ENCODE data around the gene RNF141. TPM values are rescaled to one million over a fixed set of nuclear protein-coding genes. Genes with fewer than 3 reads are reported as not detected.

RNF141 gene
- total and polyA plus RNA-seq, 2 donors, result 20.0 to 20.4 TPM

- H3K36me3 ChIP-seq (ENCODE audit: control insufficient read depth in 2 of 2, insufficient read depth in 2 of 2, low read length in 1 of 2), result peaks cover 13 to 39% of the 10 kb centered on the region in 2 donors
These were observed 20.4 kb downstream of the RNF141 start for GRCh38 chr11:10520562-10520961.

GRCh38 chr11:10519630-10520029, 21.4 kb downstream of the RNF141 start:
- H3K4me1 ChIP-seq (ENCODE audit: control insufficient read depth in 2 of 2, insufficient read depth in 2 of 2, low read length in 2 of 2), result peaks cover 11 to 12% of the 10 kb centered on the region in 2 donors
- 98% methylated on average over 2 of the region's 2 CpGs for WGBS
- DNase-seq (ENCODE audit: low read depth in 6 of 9, low spot score in 9 of 9), result no peak
- no peak overlapping the region for H3K4me3 ChIP-seq (ENCODE audit: low read length in 2 of 2)
- no peak overlapping the region for H3K27ac ChIP-seq (ENCODE audit: low read depth in 1 of 2, low read length in 1 of 2)
- no peaks in the 10 kb centered on the region for H3K9me3 ChIP-seq (ENCODE audit: control insufficient read depth in 2 of 2, insufficient read depth in 1 of 2, low read length in 1 of 2)
- no peaks in the 10 kb centered on the region for H3K27me3 ChIP-seq (ENCODE audit: control insufficient read depth in 2 of 2, insufficient read depth in 1 of 2, low read length in 1 of 2)
- peaks cover 16 to 36% of the 10 kb centered on the region in 2 donors for H3K36me3 ChIP-seq (ENCODE audit: control insufficient read depth in 2 of 2, insufficient read depth in 2 of 2, low read length in 1 of 2)

More at GRCh38 chr11:10520562-10520961, 20.4 kb downstream of the RNF141 start:
- Histone ChIP-seq H3K27ac (ENCODE audit: low read depth in 1 of 2, low read length in 1 of 2) (no peak overlapping the region), H3K27me3 (ENCODE audit: control insufficient read depth in 2 of 2, insufficient read depth in 1 of 2, low read length in 1 of 2) (no peaks in the 10 kb centered on the region), H3K4me1 (ENCODE audit: control insufficient read depth in 2 of 2, insufficient read depth in 2 of 2, low read length in 2 of 2) (peaks cover 11 to 12% of the 10 kb centered on the region in 2 donors), H3K4me3 (ENCODE audit: low read length in 2 of 2) (no peak overlapping the region), H3K9me3 (ENCODE audit: control insufficient read depth in 2 of 2, insufficient read depth in 1 of 2, low read length in 1 of 2) (no peaks in the 10 kb centered on the region)
- DNase-seq (ENCODE audit: low read depth in 6 of 9, low spot score in 9 of 9), result no peak
- WGBS, result 96% methylated on average over 2 of the region's 2 CpGs

GRCh38 chr11:10518891-10519290, 22.1 kb downstream of the RNF141 start:
- no peaks in the 10 kb centered on the region for H3K9me3 ChIP-seq (ENCODE audit: control insufficient read depth in 2 of 2, insufficient read depth in 1 of 2, low read length in 1 of 2)
- H3K4me1 ChIP-seq (ENCODE audit: control insufficient read depth in 2 of 2, insufficient read depth in 2 of 2, low read length in 2 of 2), result peaks cover 11 to 12% of the 10 kb centered on the region in 2 donors
- no peak overlapping the region for H3K27ac ChIP-seq (ENCODE audit: low read depth in 1 of 2, low read length in 1 of 2)
- WGBS, result 98% methylated on average over 2 of the region's 2 CpGs
- no peaks in the 10 kb centered on the region for H3K27me3 ChIP-seq (ENCODE audit: control insufficient read depth in 2 of 2, insufficient read depth in 1 of 2, low read length in 1 of 2)
- no peak for DNase-seq (ENCODE audit: low read depth in 6 of 9, low spot score in 9 of 9)
- peaks cover 17 to 31% of the 10 kb centered on the region in 2 donors for H3K36me3 ChIP-seq (ENCODE audit: control insufficient read depth in 2 of 2, insufficient read depth in 2 of 2, low read length in 1 of 2)
- no peak overlapping the region for H3K4me3 ChIP-seq (ENCODE audit: low read length in 2 of 2)

GRCh38 chr11:10518123-10518522, 22.9 kb downstream of the RNF141 start:
- no peak for DNase-seq (ENCODE audit: low read depth in 6 of 9, low spot score in 9 of 9)
- Histone ChIP-seq H3K4me3 (ENCODE audit: low read length in 2 of 2) (no peak overlapping the region), H3K27ac (ENCODE audit: low read depth in 1 of 2, low read length in 1 of 2) (no peak overlapping the region), H3K4me1 (ENCODE audit: control insufficient read depth in 2 of 2, insufficient read depth in 2 of 2, low read length in 2 of 2) (peaks cover 10 to 12% of the 10 kb centered on the region in 2 donors), H3K27me3 (ENCODE audit: control insufficient read depth in 2 of 2, insufficient read depth in 1 of 2, low read length in 1 of 2) (no peaks in the 10 kb centered on the region), H3K36me3 (ENCODE audit: control insufficient read depth in 2 of 2, insufficient read depth in 2 of 2, low read length in 1 of 2) (peaks cover 17 to 31% of the 10 kb centered on the region in 2 donors), H3K9me3 (ENCODE audit: control insufficient read depth in 2 of 2, insufficient read depth in 1 of 2, low read length in 1 of 2) (no peaks in the 10 kb centered on the region)

- Histone ChIP-seq H3K4me3 (ENCODE audit: low read length in 2 of 2) (no peak overlapping the region), H3K27ac (ENCODE audit: low read depth in 1 of 2, low read length in 1 of 2) (no peak overlapping the region), H3K4me1 (ENCODE audit: control insufficient read depth in 2 of 2, insufficient read depth in 2 of 2, low read length in 2 of 2) (no peaks in the 10 kb centered on the region), H3K36me3 (ENCODE audit: control insufficient read depth in 2 of 2, insufficient read depth in 2 of 2, low read length in 1 of 2) (peaks cover 23 to 27% of the 10 kb centered on the region in 2 donors), H3K9me3 (ENCODE audit: control insufficient read depth in 2 of 2, insufficient read depth in 1 of 2, low read length in 1 of 2) (no peaks in the 10 kb centered on the region), H3K27me3 (ENCODE audit: control insufficient read depth in 2 of 2, insufficient read depth in 1 of 2, low read length in 1 of 2) (no peaks in the 10 kb centered on the region)
- DNase-seq (ENCODE audit: low read depth in 6 of 9, low spot score in 9 of 9), result no peak
- 98% methylated on average over 3 of the region's 3 CpGs for WGBS
These were observed 25.6 kb downstream of the RNF141 start for GRCh38 chr11:10515418-10515817.

GRCh38 chr11:10514709-10515108, 26.3 kb downstream of the RNF141 start:
- Histone ChIP-seq H3K4me1 (ENCODE audit: control insufficient read depth in 2 of 2, insufficient read depth in 2 of 2, low read length in 2 of 2) (no peaks in the 10 kb centered on the region), H3K4me3 (ENCODE audit: low read length in 2 of 2) (no peak overlapping the region), H3K36me3 (ENCODE audit: control insufficient read depth in 2 of 2, insufficient read depth in 2 of 2, low read length in 1 of 2) (peaks cover 18 to 24% of the 10 kb centered on the region in 2 donors), H3K27me3 (ENCODE audit: control insufficient read depth in 2 of 2, insufficient read depth in 1 of 2, low read length in 1 of 2) (no peaks in the 10 kb centered on the region), H3K9me3 (ENCODE audit: control insufficient read depth in 2 of 2, insufficient read depth in 1 of 2, low read length in 1 of 2) (no peaks in the 10 kb centered on the region), H3K27ac (ENCODE audit: low read depth in 1 of 2, low read length in 1 of 2) (no peak overlapping the region)
- no peak for DNase-seq (ENCODE audit: low read depth in 6 of 9, low spot score in 9 of 9)
- WGBS, result 97% methylated on average over 2 of the region's 2 CpGs

- DNase-seq (ENCODE audit: low read depth in 6 of 9, low spot score in 9 of 9), result no peak
- Histone ChIP-seq H3K36me3 (ENCODE audit: control insufficient read depth in 2 of 2, insufficient read depth in 2 of 2, low read length in 1 of 2) (peaks cover 15 to 20% of the 10 kb centered on the region in 2 donors), H3K4me3 (ENCODE audit: low read length in 2 of 2) (no peak overlapping the region), H3K4me1 (ENCODE audit: control insufficient read depth in 2 of 2, insufficient read depth in 2 of 2, low read length in 2 of 2) (no peaks in the 10 kb centered on the region), H3K27ac (ENCODE audit: low read depth in 1 of 2, low read length in 1 of 2) (no peak overlapping the region), H3K27me3 (ENCODE audit: control insufficient read depth in 2 of 2, insufficient read depth in 1 of 2, low read length in 1 of 2) (no peaks in the 10 kb centered on the region), H3K9me3 (ENCODE audit: control insufficient read depth in 2 of 2, insufficient read depth in 1 of 2, low read length in 1 of 2) (no peaks in the 10 kb centered on the region)
- 67% methylated on average over 2 of the region's 2 CpGs for WGBS
These were observed 26.8 kb downstream of the RNF141 start for GRCh38 chr11:10514202-10514601.

- no peaks in the 10 kb centered on the region for H3K9me3 ChIP-seq (ENCODE audit: control insufficient read depth in 2 of 2, insufficient read depth in 1 of 2, low read length in 1 of 2)
- no peak overlapping the region for H3K4me3 ChIP-seq (ENCODE audit: low read length in 2 of 2)
- WGBS, result 94% methylated on average over 10 of the region's 10 CpGs
- no peaks in the 10 kb centered on the region for H3K4me1 ChIP-seq (ENCODE audit: control insufficient read depth in 2 of 2, insufficient read depth in 2 of 2, low read length in 2 of 2)
- H3K36me3 ChIP-seq (ENCODE audit: control insufficient read depth in 2 of 2, insufficient read depth in 2 of 2, low read length in 1 of 2), result peaks cover 11 to 19% of the 10 kb centered on the region in 2 donors
- no peak overlapping the region for H3K27ac ChIP-seq (ENCODE audit: low read depth in 1 of 2, low read length in 1 of 2)
- no peak for DNase-seq (ENCODE audit: low read depth in 6 of 9, low spot score in 9 of 9)
- no peaks in the 10 kb centered on the region for H3K27me3 ChIP-seq (ENCODE audit: control insufficient read depth in 2 of 2, insufficient read depth in 1 of 2, low read length in 1 of 2)
These were observed 29.8 kb downstream of the RNF141 start for GRCh38 chr11:10511181-10511621.

- no peaks in the 10 kb centered on the region for H3K27me3 ChIP-seq (ENCODE audit: control insufficient read depth in 2 of 2, insufficient read depth in 1 of 2, low read length in 1 of 2)
- H3K36me3 ChIP-seq (ENCODE audit: control insufficient read depth in 2 of 2, insufficient read depth in 2 of 2, low read length in 1 of 2), result peaks cover 33 to 54% of the 10 kb centered on the region in 2 donors
- no peaks in the 10 kb centered on the region for H3K9me3 ChIP-seq (ENCODE audit: control insufficient read depth in 2 of 2, insufficient read depth in 1 of 2, low read length in 1 of 2)
- DNase-seq (ENCODE audit: low read depth in 6 of 9, low spot score in 9 of 9), result no peak
- peak overlapping the region in 1 of 2 donors; percentile 40 for H3K27ac ChIP-seq (ENCODE audit: low read depth in 1 of 2, low read length in 1 of 2)
- no peaks in the 10 kb centered on the region for H3K4me1 ChIP-seq (ENCODE audit: control insufficient read depth in 2 of 2, insufficient read depth in 2 of 2, low read length in 2 of 2)
- no peak overlapping the region for H3K4me3 ChIP-seq (ENCODE audit: low read length in 2 of 2)
These were observed 35.0 kb downstream of the RNF141 start for GRCh38 chr11:10506008-10506370.
